Trophoblast cell (in vitro differentiated cells and primary cell): ENCODE measurements around the gene NUP153.
A peak's percentile ranks its signal among the peaks of the same experiment; 100 is the strongest.

Source experiments
- DNase-seq, 2 donors: peaks; one replicate each; pipeline ENCODE4 v3.0.0-alpha.2; 2016
- H2AFZ ChIP-seq: 2 replicates; pipeline ENCODE4 v1.6.1; 2013; ENCODE audit warnings: low read length, moderate library complexity, mild to moderate bottlenecking; ENCODE audit not compliant: insufficient read depth, poor library complexity
- H2AK5ac ChIP-seq: 2 replicates; pipeline ENCODE4 v1.6.1; 2013; ENCODE audit warnings: mild to moderate bottlenecking, low read length
- H2BK120ac ChIP-seq: 2 replicates; pipeline ENCODE4 v1.6.1; 2013; ENCODE audit warnings: low read length, mild to moderate bottlenecking, moderate library complexity; ENCODE audit not compliant: insufficient read depth, poor library complexity
- H2BK12ac ChIP-seq: 2 replicates; pipeline ENCODE4 v1.6.1; 2013; ENCODE audit warnings: mild to moderate bottlenecking, low read length, moderate library complexity
- H2BK5ac ChIP-seq: 2 replicates; pipeline ENCODE4 v1.6.1; 2013; ENCODE audit warnings: low read length, low read depth, moderate library complexity, mild to moderate bottlenecking; ENCODE audit not compliant: poor library complexity
- H3K14ac ChIP-seq: 2 replicates; pipeline ENCODE4 v1.6.1; 2013; ENCODE audit warnings: mild to moderate bottlenecking, low read length
- H3K18ac ChIP-seq: 2 replicates; pipeline ENCODE4 v1.6.1; 2013; ENCODE audit warnings: mild to moderate bottlenecking, low read length
- H3K23ac ChIP-seq: 2 replicates; pipeline ENCODE4 v1.6.1; 2013; ENCODE audit warnings: low read length
- H3K27ac ChIP-seq: 2 replicates; pipeline ENCODE4 v1.5.1; 2013; ENCODE audit warnings: low read depth, mild to moderate bottlenecking, inconsistent platforms, low read length, moderate library complexity
- H3K27me3 ChIP-seq: 2 replicates; pipeline ENCODE4 v1.6.1; 2013; ENCODE audit warnings: inconsistent platforms, mild to moderate bottlenecking, low read length, moderate library complexity; ENCODE audit not compliant: insufficient read depth
- H3K36me3 ChIP-seq, 2 experiments: 1 replicate in 1 of 2; 2 replicates in 1 of 2; pipeline ENCODE4 v1.6.1; 2013; ENCODE audit warnings: low read length in 2 of 2, mild to moderate bottlenecking in 2 of 2, moderate library complexity in 1 of 2; ENCODE audit not compliant: insufficient read depth in 2 of 2, control insufficient read depth in 1 of 2
- H3K4ac ChIP-seq: 2 replicates; pipeline ENCODE4 v1.6.1; 2013; ENCODE audit warnings: low read depth, mild to moderate bottlenecking, low read length, moderate library complexity
- H3K4me1 ChIP-seq, 2 experiments: 1 replicate in 1 of 2; 2 replicates in 1 of 2; pipeline ENCODE4 v1.6.1; 2013; ENCODE audit warnings: low read length in 2 of 2, mild to moderate bottlenecking in 2 of 2, moderate library complexity in 1 of 2; ENCODE audit not compliant: insufficient read depth in 2 of 2, control insufficient read depth in 1 of 2
- H3K4me2 ChIP-seq: 2 replicates; pipeline ENCODE4 v1.6.1; 2013; ENCODE audit warnings: inconsistent platforms, mild to moderate bottlenecking, low read length, moderate library complexity
- H3K4me3 ChIP-seq: 2 replicates; pipeline ENCODE4 v1.5.1; 2013; ENCODE audit warnings: mild to moderate bottlenecking, low read depth, low read length, inconsistent platforms
- H3K79me1 ChIP-seq: one replicate; pipeline ENCODE4 v1.6.1; 2013; ENCODE audit warnings: low read length
- H3K79me2 ChIP-seq: 2 replicates; pipeline ENCODE4 v1.6.1; 2013; ENCODE audit warnings: low read length, mild to moderate bottlenecking; ENCODE audit not compliant: control insufficient read depth, insufficient read depth, poor library complexity
- H3K9ac ChIP-seq: 2 replicates; pipeline ENCODE4 v1.6.1; 2013; ENCODE audit warnings: mild to moderate bottlenecking, low read length
- H3K9me3 ChIP-seq: 2 replicates; pipeline ENCODE4 v1.6.1; 2013; ENCODE audit warnings: low read depth, mild to moderate bottlenecking, control low read depth, inconsistent platforms, low read length; ENCODE audit not compliant: insufficient read depth
- H4K12ac ChIP-seq: 2 replicates; pipeline ENCODE4 v1.6.1; 2013; ENCODE audit warnings: low read depth, mild to moderate bottlenecking, low read length, moderate library complexity
- H4K8ac ChIP-seq: 2 replicates; pipeline ENCODE4 v1.6.1; 2013; ENCODE audit warnings: low read depth, mild to moderate bottlenecking, low read length, moderate library complexity
- H4K91ac ChIP-seq: one replicate; pipeline ENCODE4 v1.6.1; 2013; ENCODE audit warnings: low read depth, mild to moderate bottlenecking, low read length, moderate library complexity
- WGBS: extraction: QIAGEN DNeasy Blood & Tissue Kit; methylation state at CpG from one replicate; pipeline ENCODE4 v1.1.7; 2013; ENCODE audit warnings: missing lambda C conversion rate; ENCODE audit not compliant: insufficient read length, insufficient coverage; ENCODE audit errors: extremely low coverage; 5-methylcytosine and 5-hydroxymethylcytosine counted together

NUP153 gene

GRCh38 chr6:17650656-17651309, 55.9 kb downstream of the NUP153 start:
- no CpG with 5 or more reads among the region's 3 CpGs for WGBS

GRCh38 chr6:17648745-17649144, 58.0 kb downstream of the NUP153 start:
- H3K18ac ChIP-seq = no peak overlapping the region
- H3K36me3 ChIP-seq = peaks cover 30 to 36% of the 10 kb centered on the region in 2 experiments
- no peak overlapping the region for H3K4me2 ChIP-seq
- H4K12ac ChIP-seq = no peak overlapping the region
- H4K8ac ChIP-seq = no peak overlapping the region
- H3K4me3 ChIP-seq = no peak overlapping the region
- H2BK120ac ChIP-seq = no peak overlapping the region
- H2BK5ac ChIP-seq = no peak overlapping the region
- WGBS = no CpG with 5 or more reads among the region's 3 CpGs
- H3K23ac ChIP-seq = no peak overlapping the region
- H3K4ac ChIP-seq = no peak overlapping the region
- H3K4me1 ChIP-seq = no peaks in the 10 kb centered on the region
- H3K9ac ChIP-seq = no peak overlapping the region
- H3K27ac ChIP-seq = no peak overlapping the region
- H2BK12ac ChIP-seq = no peak overlapping the region
- DNase-seq = no peak
- no peak overlapping the region for H3K14ac ChIP-seq
- no peaks in the 10 kb centered on the region for H3K9me3 ChIP-seq
- H3K27me3 ChIP-seq = no peaks in the 10 kb centered on the region
- H3K79me2 ChIP-seq = peaks cover 2% of the 10 kb centered on the region
- H3K79me1 ChIP-seq = no peaks in the 10 kb centered on the region
- no peak overlapping the region for H2AK5ac ChIP-seq
- no peak overlapping the region for H2AFZ ChIP-seq
- H4K91ac ChIP-seq = no peak overlapping the region

More at GRCh38 chr6:17650656-17651309, 55.9 kb downstream of the NUP153 start:
- Histone ChIP-seq H2BK5ac (no peak overlapping the region), H4K12ac (no peak overlapping the region), H2BK12ac (no peak overlapping the region), H2AFZ (no peak overlapping the region), H3K9me3 (no peaks in the 10 kb centered on the region), H3K79me2 (peaks cover 2% of the 10 kb centered on the region), H3K27ac (no peak overlapping the region), H4K8ac (no peak overlapping the region), H3K18ac (no peak overlapping the region), H3K14ac (no peak overlapping the region), H3K4ac (no peak overlapping the region), H3K23ac (no peak overlapping the region), H3K4me1 (no peaks in the 10 kb centered on the region), H3K4me3 (no peak overlapping the region), H3K9ac (no peak overlapping the region), H3K79me1 (no peaks in the 10 kb centered on the region), H3K4me2 (no peak overlapping the region), H2AK5ac (no peak overlapping the region), H4K91ac (no peak overlapping the region), H2BK120ac (no peak overlapping the region), H3K27me3 (no peaks in the 10 kb centered on the region), H3K36me3 (peaks cover 25 to 27% of the 10 kb centered on the region in 2 experiments)
- no peak for DNase-seq

GRCh38 chr6:17640477-17640917, 66.2 kb downstream of the NUP153 start:
- no peaks in the 10 kb centered on the region for H3K79me1 ChIP-seq
- H3K18ac ChIP-seq = no peak overlapping the region
- peaks cover 19 to 31% of the 10 kb centered on the region in 2 experiments for H3K36me3 ChIP-seq
- no peak overlapping the region for H3K4me3 ChIP-seq
- H2AK5ac ChIP-seq = no peak overlapping the region
- DNase-seq = peak; percentile 86 to 87
- H3K4me2 ChIP-seq = no peak overlapping the region
- H3K9ac ChIP-seq = no peak overlapping the region
- no peak overlapping the region for H3K23ac ChIP-seq
- no peak overlapping the region for H3K14ac ChIP-seq
- no peak overlapping the region for H2AFZ ChIP-seq
- no peaks in the 10 kb centered on the region for H3K79me2 ChIP-seq
- H2BK12ac ChIP-seq = no peak overlapping the region
- no peak overlapping the region for H3K27ac ChIP-seq
- no peaks in the 10 kb centered on the region for H3K27me3 ChIP-seq
- no peak overlapping the region for H3K4ac ChIP-seq
- no peak overlapping the region for H4K12ac ChIP-seq
- H3K4me1 ChIP-seq = no peaks in the 10 kb centered on the region
- no CpG with 5 or more reads among the region's 3 CpGs for WGBS
- no peak overlapping the region for H2BK120ac ChIP-seq
- H4K8ac ChIP-seq = no peak overlapping the region
- H2BK5ac ChIP-seq = no peak overlapping the region
- H4K91ac ChIP-seq = no peak overlapping the region
- H3K9me3 ChIP-seq = no peaks in the 10 kb centered on the region

GRCh38 chr6:17638212-17638715, 68.5 kb downstream of the NUP153 start:
- H3K4me2 ChIP-seq = no peak overlapping the region
- H3K14ac ChIP-seq = no peak overlapping the region
- no peak overlapping the region for H3K4me3 ChIP-seq
- WGBS = no CpG with 5 or more reads among the region's 2 CpGs
- no peak overlapping the region for H2AK5ac ChIP-seq
- H3K4ac ChIP-seq = no peak overlapping the region
- H3K27me3 ChIP-seq = no peaks in the 10 kb centered on the region
- H4K12ac ChIP-seq = no peak overlapping the region
- H2BK5ac ChIP-seq = no peak overlapping the region
- DNase-seq = no peak
- no peak overlapping the region for H4K91ac ChIP-seq
- no peaks in the 10 kb centered on the region for H3K4me1 ChIP-seq
- no peaks in the 10 kb centered on the region for H3K79me1 ChIP-seq
- no peaks in the 10 kb centered on the region for H3K9me3 ChIP-seq
- no peak overlapping the region for H3K9ac ChIP-seq
- no peak overlapping the region for H3K23ac ChIP-seq
- no peak overlapping the region for H3K18ac ChIP-seq
- H2AFZ ChIP-seq = no peak overlapping the region
- no peak overlapping the region for H3K27ac ChIP-seq
- no peaks in the 10 kb centered on the region for H3K79me2 ChIP-seq
- H2BK120ac ChIP-seq = no peak overlapping the region
- peaks cover 12 to 24% of the 10 kb centered on the region in 2 experiments for H3K36me3 ChIP-seq
- H4K8ac ChIP-seq = no peak overlapping the region
- no peak overlapping the region for H2BK12ac ChIP-seq
